ENCODE data around the gene MCCD1.
A peak's percentile ranks its signal among the peaks of the same experiment; 100 is the strongest.
"Not testable (repeated sequence)": the region's sequence is repeated elsewhere in the genome, so short reads cannot be mapped to it uniquely, and the experiment has no call there.

The MCCD1 gene, protein sequence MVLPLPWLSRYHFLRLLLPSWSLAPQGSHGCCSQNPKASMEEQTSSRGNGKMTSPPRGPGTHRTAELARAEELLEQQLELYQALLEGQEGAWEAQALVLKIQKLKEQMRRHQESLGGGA

DNA sequence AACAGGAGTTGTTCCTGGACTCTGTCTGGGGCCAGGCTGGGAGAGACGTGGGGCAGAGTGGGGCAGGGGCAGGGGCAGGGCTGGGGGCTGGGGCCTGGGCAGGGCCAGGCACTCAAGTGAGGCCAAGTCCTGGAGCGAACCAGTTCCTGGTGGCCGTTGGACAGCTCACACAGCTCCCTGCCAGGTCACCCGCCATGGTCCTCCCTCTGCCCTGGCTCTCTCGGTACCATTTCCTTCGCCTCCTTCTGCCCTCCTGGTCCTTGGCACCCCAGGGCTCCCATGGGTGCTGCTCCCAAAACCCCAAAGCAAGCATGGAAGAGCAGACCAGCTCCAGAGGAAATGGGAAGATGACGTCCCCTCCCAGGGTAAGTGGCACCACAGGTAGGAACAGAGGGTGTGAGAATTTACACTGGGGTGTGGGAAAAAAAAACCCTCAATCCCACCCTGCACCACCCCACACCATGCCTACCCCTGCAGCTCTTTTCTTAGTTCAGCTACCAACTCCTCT is at the start of gene MCCD1:
Gene MCCD1, plus strand, starts transcription at position 142 of the 508 bp plus-strand sequence. Its CDS starts 53 bp downstream, at position 195.
- no peak for DNase-seq (ENCODE audit: low read depth, low spot score)

DNA sequence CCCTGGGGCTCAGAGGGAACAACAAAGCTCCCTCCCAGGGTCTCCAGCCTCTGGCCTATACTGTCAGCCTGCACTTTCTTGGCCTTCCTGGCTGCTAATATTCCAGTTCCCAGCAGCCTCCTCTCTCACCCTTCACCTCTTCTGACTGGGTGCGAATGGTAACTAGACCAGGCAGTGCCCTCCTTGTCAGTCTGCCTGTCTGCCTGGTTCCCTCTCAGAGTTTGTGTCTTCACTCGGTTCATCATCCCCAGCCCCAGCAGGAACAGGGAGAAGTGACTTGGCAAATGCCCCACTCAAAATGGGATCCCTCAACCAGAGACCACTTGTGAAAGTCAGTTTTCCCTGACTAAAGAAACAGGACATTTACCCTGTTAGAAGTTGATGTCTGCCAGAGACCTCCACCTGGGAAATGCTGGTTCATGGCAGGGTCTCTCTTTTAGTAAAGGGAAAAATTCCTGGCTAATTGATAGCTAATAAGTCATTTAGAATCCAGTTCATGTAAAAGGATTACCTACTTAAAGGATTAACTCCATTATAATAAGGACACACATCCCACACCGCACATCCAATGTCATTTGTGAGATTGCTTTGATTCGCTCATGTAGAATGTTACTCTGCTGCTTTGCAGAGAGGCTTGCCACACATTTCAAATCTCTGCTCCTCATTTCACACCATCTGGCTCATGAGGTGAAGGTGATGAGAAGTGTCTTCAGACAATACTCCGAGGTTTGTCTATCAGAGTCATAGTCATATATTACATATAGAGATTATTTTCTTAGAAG is 49.4 kb upstream of the MCCD1 start:
- DNase-seq (ENCODE audit: low read depth, low spot score): no peak

DNA sequence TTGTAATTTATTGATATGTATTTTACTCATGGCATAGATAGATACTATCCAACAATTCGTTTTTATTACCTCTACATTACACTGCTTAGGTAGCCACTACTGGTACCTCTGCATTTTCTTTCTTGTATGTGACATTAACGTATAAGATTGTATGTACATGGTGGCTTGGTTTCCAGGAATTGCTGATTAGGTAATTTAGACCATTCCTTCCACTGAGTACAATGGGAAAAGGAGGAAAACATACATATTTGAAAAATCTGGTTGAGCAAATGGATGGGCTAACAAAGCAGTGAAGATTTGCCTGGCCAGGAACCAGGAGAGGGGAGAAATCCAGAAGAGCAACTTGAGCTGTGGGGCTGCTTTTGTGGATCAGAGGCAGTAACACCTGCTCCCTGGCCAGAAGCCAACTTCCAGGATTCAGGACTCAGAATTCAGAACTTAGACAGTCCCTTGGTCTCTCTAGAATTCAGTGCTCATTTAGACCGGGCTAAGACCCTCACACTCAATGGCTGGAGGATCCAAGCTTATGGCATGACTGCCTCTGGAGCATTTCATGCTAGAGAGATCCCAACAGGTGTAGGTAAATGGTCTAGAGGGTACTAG is 48.7 kb upstream of the MCCD1 start:
- DNase-seq (ENCODE audit: low read depth, low spot score): no peak

DNA sequence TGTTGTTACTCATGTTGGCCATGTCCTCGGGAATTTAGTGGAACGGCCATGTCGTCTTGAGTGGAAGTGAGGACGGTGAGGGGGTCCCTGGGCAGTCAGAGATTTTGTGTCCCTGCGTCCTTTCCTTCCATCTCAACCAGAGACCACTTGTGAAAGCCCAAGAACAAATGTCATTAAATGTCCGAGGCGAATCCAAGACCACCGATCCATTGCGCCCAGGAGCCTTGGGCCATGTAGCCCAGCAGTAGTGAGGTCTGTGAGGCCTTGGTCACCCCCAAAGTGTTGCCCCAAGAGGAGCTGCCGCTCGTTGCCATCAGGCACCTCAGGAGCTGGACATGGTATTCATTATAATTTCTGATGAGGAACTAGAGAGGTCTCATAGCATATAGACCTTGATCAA is 48.2 kb upstream of the MCCD1 start:
- no peak for DNase-seq (ENCODE audit: low read depth, low spot score)

DNA sequence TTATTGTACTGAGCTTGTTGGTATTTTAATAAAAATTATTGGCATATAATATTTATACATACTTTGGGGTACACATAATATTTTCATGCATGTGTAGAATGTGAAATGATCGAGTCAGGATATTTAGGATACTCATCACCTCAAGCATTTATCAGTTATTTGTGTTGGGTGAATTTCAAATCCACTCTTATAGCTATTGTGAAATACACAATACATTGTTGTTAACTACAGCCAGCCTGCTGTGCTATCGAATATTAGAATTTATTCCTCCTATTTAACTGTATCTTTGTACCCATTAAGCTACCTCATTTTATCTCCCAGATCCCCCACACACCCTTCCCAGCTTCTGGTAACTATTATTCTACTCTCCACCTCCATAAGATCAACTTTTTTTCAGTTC is 45.4 kb upstream of the MCCD1 start:
- no peak for DNase-seq (ENCODE audit: low read depth, low spot score)

DNA sequence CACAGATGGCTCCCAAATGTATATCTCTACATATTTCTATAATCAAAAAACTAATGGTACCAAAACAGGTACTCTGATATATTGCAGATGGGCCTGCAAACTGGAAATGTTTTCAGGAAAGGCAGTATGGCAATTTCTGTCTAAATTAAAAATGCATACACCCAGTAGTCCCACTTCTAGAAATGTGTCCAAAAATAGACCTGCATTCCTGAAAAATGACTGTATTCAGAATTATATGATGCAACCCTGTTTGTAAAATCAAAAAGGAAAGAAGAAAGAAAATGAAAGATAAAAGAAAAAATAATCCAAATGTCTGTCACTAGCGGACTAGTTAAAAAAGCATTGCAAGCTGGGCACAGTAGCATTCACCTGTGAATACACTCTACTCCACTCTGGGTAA is 43.7 kb upstream of the MCCD1 start:
- no peak for DNase-seq (ENCODE audit: low read depth, low spot score)

DNA sequence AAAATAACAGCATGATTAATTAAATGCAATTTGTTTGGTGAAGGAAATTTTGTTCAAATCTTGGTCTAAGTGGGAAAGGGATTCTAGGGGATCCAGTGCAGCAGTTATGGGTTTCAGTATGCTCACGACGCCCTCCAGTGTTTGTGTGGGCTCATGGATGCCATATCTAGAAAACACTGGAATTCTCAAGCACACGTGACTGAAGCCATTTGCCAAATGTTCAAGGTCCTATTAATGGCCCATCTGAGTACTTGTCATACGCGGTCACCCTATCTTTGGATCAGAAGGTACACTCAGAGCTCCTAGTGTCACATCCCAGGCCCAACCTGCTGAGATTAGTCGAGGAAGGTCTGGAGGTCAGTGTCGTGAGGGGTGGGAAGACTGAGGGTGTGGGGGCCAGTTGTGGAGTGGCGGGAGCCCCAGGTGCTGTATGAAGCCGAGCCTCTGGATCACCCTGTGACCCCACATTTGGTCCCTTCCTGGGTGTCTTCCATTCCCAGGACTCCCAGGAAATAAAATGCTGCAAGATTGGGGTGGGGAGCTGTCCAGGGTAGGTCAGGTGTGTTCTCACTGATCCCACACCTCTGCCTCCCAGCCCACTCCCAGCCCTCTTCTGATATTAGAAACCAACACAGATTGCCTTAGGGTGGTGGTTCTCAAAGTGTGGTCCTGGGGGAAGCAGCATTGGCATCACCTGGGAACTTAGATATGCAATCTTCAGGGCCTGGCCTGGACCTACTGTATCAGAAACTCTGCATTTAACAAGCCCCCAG is 42.5 kb upstream of the MCCD1 start:
- not testable (repeated sequence) for DNase-seq (ENCODE audit: low read depth, low spot score)

DNA sequence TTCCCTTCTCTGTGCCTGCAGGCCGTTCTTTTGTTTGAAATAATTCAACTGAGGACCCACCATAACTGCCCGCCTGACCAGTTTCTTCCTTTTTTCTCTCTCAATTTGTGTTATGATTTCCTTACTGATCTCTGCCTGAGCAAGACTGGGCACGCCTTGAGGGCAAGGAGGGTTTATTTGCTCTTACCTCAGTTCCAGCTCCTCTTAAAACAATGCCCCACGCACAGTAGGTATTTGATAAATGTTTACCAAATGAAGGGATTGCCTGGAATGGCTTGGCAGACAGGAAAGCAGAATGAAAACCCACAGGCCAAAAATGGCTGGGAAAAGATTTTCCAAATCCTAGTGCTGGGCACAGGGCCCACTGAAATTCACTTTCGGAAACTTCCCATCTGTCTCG is 41.1 kb upstream of the MCCD1 start:
- DNase-seq (ENCODE audit: low read depth, low spot score): not testable (repeated sequence)

DNA sequence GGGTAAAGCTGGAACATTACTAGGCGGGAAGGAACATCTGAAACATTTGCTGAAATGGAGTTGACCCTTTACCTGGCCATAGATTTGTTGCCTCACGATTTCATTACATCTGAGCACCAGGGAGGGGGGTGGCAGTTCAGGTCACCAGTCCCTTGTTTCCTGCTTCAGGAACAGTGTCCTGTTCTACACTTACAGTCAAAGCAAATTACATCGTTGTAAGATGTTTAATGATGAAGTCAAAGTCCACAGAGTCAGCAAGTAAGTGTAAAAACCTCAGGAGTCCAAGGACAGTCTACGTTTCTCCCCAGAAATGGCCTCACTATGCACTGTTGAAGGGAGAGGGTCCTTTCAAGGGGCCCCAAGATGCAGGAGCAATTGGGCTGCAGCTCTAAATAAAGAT is 39.7 kb upstream of the MCCD1 start:
- DNase-seq (ENCODE audit: low read depth, low spot score): no peak

DNA sequence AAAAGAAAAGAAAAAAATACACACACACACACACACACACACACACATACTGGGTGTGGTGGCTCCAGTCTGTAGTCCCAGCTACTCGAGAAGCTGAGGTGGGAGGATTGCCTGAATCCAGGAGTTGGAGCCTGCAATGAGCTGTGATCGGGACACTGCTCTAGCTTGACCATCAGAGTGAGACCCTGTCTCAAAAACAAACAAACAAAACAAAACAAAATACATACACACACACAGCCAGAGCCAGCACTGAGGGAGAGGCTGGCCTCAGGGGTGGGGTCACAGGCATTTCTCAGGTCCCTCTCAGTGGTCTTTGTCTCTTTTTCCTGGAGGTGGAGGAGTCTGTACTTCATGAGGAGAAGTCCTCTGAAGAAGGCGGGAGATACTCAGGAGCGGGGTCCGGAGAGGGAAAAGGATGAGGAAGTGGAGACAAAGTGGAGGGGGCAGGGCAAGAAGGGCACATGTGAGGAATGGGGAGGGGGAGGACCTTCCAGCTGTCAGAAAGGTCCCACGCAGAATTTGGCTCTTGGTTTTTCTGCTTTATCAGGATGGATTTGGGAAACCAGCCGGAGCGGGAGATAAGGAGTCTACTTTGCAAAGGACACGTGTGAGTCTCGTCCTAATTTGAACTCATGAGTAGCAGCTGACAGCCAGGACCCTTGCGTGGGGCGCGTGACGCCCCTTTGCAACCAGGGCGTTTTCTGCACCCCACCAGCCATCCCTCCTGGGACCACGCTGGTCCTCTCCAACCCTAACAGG is 38.5 kb upstream of the MCCD1 start:
- DNase-seq (ENCODE audit: low read depth, low spot score): no peak

DNA sequence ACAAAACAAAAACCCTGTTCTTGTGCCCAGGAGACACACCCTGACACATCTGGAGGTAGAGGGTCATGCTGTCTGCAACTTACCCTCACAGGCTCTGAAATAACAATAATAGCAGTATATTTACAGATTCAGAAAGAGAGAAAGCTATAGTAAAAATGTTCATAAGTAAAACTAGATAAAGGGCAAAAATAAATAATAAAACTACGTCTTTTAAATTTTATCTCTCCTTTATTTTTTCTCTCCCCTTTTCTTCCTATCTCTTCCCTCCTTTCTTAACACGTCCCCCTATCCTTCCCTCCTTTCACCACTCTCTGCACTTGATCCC is 35.2 kb upstream of the MCCD1 start:
- not testable (repeated sequence) for DNase-seq (ENCODE audit: low read depth, low spot score)

DNA sequence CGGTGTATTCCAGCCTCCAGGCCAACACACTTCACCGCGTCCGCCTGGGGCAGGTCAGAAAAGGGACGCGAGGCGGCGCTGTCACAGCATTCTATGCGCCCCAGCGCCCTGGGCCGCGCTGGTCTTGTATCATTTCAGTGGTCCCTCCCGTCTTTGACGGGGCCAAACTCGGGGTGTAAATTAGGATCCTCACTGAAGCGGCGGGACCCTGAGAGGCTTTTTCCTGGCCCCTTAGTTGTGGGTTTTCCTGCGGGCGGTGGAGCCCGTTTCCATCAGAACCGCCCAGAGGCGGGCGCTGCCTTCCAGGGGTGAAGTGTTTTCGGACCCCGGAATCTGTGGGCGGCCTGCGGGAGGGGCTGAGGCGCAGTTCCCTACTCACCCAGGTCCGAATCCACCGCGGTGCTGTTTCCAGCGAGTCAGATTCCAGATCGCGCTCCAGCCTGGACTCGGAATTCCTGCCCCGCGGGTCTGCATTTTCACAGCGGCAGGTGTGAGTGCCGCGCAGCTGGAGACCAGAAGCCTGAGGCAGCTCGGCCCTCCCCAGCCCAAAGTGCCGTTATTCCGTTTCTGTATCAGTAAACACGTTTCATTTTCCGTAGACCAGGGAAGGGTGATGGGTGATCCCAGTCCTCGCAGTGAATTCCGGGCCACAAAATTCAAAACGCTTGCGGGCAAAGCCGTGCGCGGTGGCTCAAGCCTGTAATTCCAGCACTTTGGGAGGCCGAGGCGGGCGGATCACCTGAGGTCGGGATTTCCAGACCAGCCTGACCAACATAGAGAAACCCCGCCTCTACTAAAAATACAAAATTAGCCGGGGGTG is 34.7 kb upstream of the MCCD1 start:
- DNase-seq (ENCODE audit: low read depth, low spot score): peak; percentile 81

DNA sequence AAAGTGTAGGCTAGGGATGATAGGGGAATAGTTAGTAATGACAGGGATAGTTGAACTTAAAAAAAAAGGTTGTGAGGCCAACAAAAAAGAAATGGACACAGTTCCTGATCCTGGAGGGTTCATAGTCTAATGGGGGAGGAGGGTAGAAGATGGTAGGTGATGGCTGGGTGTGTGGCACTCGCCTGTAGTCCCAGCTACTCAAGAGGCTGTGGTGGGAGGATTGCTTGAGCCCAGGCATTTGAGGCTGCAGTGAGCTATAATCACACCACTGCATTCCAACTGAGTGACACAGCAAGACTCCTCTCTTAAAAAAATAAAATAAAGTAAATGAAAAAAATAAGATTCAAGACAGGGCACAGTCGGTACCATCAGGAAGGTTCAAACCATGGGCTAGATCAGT is 33.2 kb upstream of the MCCD1 start:
- DNase-seq (ENCODE audit: low read depth, low spot score): no peak

DNA sequence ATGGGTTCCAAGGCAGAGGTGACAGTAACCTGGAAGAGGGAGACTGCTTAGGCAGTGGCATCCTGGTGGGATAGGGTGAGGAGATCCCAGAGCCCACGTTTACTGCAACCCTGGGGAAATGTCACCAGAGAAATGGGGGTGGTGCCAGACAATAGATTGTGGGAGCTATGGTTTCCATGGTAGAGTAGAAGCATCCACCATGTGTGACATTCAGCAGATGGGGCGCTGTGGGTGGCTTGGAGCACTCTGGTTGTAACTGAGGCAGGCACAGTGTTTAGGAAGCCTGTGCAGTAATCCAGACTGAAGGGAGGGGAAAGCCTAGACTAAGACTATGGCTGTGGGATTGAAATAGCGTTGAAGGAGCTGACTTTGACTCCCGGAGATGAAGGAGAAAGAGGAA is 31.9 kb upstream of the MCCD1 start:
- DNase-seq (ENCODE audit: low read depth, low spot score): not testable (repeated sequence)

DNA sequence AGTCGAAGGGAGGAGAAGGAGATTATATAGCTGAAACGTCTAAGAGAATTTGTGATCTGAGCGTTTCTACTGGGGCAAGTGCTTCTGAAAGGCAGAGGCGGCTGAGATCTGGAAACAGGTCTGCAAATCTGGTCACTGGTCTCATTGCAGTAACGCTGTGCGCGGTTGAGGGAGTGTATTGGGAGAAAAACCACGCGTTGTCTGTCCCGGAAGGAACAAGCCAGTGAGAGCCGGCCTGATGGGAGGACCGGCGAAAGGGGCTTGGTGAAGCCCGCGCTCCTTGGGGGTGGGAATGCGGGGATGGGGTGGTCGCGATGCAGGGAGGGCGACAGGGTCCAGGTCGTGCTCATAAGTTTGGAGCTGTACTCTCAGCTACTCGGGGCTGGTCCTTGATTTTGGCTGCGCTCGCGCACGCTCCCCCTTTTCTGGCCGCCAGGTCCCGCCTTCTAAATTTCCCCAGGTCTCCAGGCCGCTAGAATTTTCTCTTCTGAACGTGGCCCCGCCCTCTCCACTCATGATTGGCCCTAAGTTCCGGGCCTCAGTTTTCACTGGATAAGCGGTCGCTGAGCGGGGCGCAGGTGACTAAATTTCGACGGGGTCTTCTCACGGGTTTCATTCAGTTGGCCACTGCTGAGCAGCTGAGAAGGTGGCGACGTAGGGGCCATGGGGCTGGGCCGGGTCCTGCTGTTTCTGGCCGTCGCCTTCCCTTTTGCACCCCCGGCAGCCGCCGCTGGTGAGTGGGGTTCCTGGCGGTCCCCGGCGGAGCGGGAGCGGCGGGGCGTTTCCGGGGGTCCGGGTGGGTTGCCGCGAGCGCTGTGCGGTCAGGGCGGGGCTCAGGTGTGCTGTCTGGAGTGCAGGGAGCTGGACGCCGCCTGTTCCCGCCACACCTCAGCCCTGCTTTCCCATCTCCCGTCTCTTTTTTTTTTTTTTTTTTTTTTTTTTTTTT is 31.0 kb upstream of the MCCD1 start, which contains the start of gene MICB:
Gene MICB, plus strand, starts transcription at position 615 of the 946 bp plus-strand sequence. Its CDS starts 49 bp downstream, at position 664.
- DNase-seq (ENCODE audit: low read depth, low spot score): peak; percentile 80

DNA sequence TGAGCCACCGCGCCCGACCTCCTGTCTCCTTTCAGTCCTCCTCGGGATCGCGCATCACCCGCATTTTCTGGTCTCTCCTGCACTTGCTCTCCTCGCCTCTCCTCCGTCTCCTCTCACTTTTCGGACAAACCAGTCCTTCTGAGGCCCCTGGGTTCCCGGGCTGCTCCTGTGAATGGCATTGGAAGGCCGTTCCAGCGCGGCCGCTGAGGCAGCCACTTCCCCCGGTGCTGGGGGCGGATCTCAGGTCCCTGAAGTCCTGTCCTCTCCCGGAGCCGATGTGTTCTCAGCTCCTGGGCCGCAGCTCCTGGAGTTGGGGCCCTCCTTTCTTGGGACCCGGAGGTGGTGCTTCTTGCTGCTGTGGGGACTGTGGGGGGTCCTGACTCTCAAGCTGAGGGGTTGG is 30.0 kb upstream of the MCCD1 start:
- DNase-seq (ENCODE audit: low read depth, low spot score): peak; percentile 29

DNA sequence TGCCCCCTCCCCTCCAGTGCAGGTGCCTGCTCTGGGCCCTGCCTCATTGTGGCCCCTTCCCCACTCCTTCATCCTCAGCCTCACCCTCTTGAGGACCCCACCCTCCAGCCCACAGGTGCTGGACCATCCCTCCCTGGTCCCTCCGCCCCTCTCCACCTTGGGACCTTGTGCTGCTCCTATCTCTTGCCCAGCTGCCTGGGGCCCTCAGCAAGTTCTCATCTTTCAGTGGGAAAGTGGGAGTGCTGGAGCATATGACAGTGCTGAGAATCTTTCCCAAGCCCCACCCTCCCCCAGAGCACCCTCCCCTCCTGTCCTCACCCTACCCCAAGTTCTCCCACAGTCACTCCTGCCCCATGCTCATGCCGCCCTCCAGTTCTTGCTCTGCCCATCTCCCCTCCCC is 29.1 kb upstream of the MCCD1 start:
- DNase-seq (ENCODE audit: low read depth, low spot score): not testable (repeated sequence)

DNA sequence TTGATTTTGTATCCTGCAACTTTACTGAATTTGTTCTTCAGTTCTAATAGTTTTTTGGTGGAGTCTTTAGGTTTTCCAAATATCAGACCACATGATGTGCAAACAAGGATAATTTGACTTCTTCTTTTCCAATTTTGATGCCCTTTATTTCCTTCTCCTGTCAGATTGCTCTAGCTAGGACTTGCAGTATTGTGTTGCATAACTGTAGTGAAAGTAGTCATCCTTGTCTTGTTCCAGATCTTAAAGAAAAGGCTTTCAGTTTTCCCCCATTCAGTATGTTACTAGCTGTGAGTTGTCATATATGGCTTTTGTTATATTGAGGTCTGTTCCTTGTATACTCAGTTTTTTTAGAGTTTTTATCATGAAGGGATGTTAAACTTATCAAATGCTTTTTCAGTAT is 26.2 kb upstream of the MCCD1 start:
- no peak for DNase-seq (ENCODE audit: low read depth, low spot score)

DNA sequence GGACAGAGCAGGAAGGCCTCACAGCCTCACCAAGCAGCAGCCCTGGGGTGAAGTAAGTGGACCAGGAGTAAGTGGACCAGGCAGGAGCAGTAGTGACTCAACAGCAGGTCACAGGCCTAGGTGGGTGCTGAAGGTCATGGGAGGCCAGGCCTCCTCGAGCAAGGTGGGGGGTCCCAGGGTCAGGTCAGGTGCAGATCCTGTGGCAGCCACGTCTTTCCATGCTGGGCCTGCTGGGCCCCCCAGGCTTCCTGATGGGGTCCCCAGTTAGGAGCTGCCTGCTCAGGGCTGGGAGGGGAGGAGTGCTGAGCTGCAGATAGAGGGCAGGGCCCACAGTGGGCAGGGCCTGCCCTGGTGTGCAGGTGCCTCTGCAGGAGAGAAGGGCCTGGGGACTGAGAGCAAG is 19.7 kb upstream of the MCCD1 start:
- DNase-seq (ENCODE audit: low read depth, low spot score): not testable (repeated sequence)

All from astrocyte of the hippocampus (primary cell).